ENCODE measurements around the gene IGF2. TPM values are rescaled to one million over a fixed set of nuclear protein-coding genes. Genes with fewer than 3 reads are reported as not detected.

The IGF2 gene
- total and polyA plus RNA-seq, 2 of the 8 experiments (the other 6 are each of a cell fraction or from before 2014, with no cell fraction given), result 0.74 to 1.5 TPM

- TF ChIP-seq ATF2 (IDR thresholded peaks at IDR 0.05; ENCODE audit: low read length) (no peak), TBP (IDR thresholded peaks at IDR 0.05; ENCODE audit: low read depth, low read length) (no peak), KDM1A (IDR thresholded peaks at IDR 0.05; ENCODE audit: borderline replicate concordance, low read length) (no peak), SP4 (IDR thresholded peaks at IDR 0.05; ENCODE audit: low read length) (no peak), CBX5 (IDR thresholded peaks at IDR 0.05; ENCODE audit: low read depth, low read length) (no peak)
These were observed 36.9 kb downstream of the IGF2 start (continued) for GRCh38 chr11:2102132-2102882.

Data from H1 (cell line).